Mucosa of descending colon (tissue), 3 donors: ENCODE results near the gene ACTN3. TPM values are rescaled to one million over a fixed set of nuclear protein-coding genes. Genes with fewer than 3 reads are reported as not detected.

Experiments used
- ATAC-seq: fragments of 200-7000 bp; cut with Tn5 transposase; one replicate; pipeline ENCODE4 v1.9.1; 2020; ENCODE audit warnings: mild to moderate bottlenecking, moderate library complexity
- DNase-seq, 3 donors: peaks; one replicate each; pipeline ENCODE4 v3.0.0-alpha.2; 2020
- H3K36me3 ChIP-seq: fragments of 200-600 bp; one replicate; pipeline ENCODE4 v1.8.0; 2021; ENCODE audit warnings: low read depth, mild to moderate bottlenecking
- H3K4me1 ChIP-seq: fragments of 200-600 bp; one replicate; pipeline ENCODE4 v1.8.0; 2021; ENCODE audit warnings: low read depth, mild to moderate bottlenecking
- H3K4me3 ChIP-seq: fragments of 200-600 bp; one replicate; pipeline ENCODE4 v1.8.0; 2021; ENCODE audit warnings: mild to moderate bottlenecking
- H3K9me3 ChIP-seq: fragments of 200-600 bp; one replicate; pipeline ENCODE4 v1.8.0; 2021; ENCODE audit warnings: mild to moderate bottlenecking
- intact Hi-C, 2 donors: fragments of 100-400 bp; cut with DNase I in 1 of 2; cut with micrococcal nuclease in 1 of 2; formaldehyde crosslinking; loops; one replicate each; pipeline versions ENCODE4 v1.11.0 to v1.11.1; 2022; cut with DNase I, micrococcal nuclease
- total RNA-seq, 3 donors: library from RNA; stranded (reverse); fragmentation: NEBNext Ultra II Directional in 2 of 3; extraction: Animal tissue kit (Norgen Biotek cat#: 25700) in 2 of 3; gene quantifications; one replicate each; pipeline versions ENCODE4 v1.2.1 to v1.2.4, GENCODE V29; 2021 to 2023
- TF ChIP-seq, protein P1 (sequence below): fragments of 200-600 bp; IDR thresholded peaks from one replicate; pipeline ENCODE4 v1.8.0; 2022; ENCODE audit warnings: antibody characterized with exemption, mild to moderate bottlenecking
- donor health status: DM: no; HTN: no; CAD: no; lungs with moderate emphysema.
- donor health status: DM: no; HTN: no; CAD: no.
- donor health status: DM: no; HTN: yes; CAD: no.

ACTN3 gene
- total RNA-seq, 3 donors from 2014 or later, result 0.09 TPM; not detected in 2

DNA sequence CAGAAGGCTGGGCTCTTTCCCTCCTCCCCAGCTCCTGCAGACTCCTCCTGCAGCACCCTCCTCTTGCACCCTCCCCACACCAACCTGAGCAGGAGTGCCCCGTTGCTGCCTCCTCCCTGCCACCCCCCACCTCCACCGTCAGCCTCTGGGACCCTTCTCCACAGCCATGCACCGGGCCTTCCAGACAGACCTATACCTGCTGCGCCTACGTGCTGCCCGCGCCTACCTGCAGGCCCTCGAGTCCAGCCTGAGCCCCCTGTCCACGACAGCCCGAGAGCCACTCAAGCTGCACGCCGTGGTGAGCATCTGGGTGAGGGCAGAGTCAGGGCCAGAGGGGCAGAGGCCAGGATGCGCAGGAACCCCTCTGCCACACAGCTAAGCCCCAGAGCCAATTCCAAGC, 17.0 kb upstream of the ACTN3 start:
- TF ChIP-seq, protein P1, sequence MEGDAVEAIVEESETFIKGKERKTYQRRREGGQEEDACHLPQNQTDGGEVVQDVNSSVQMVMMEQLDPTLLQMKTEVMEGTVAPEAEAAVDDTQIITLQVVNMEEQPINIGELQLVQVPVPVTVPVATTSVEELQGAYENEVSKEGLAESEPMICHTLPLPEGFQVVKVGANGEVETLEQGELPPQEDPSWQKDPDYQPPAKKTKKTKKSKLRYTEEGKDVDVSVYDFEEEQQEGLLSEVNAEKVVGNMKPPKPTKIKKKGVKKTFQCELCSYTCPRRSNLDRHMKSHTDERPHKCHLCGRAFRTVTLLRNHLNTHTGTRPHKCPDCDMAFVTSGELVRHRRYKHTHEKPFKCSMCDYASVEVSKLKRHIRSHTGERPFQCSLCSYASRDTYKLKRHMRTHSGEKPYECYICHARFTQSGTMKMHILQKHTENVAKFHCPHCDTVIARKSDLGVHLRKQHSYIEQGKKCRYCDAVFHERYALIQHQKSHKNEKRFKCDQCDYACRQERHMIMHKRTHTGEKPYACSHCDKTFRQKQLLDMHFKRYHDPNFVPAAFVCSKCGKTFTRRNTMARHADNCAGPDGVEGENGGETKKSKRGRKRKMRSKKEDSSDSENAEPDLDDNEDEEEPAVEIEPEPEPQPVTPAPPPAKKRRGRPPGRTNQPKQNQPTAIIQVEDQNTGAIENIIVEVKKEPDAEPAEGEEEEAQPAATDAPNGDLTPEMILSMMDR, result no peak
- H3K4me1 ChIP-seq, result no peaks in the 10 kb centered on the region
- H3K9me3 ChIP-seq, result no peaks in the 10 kb centered on the region
- DNase-seq, result peak in 1 of 3 donors; percentile 40
- H3K4me3 ChIP-seq, result no peak overlapping the region
- intact Hi-C loops, result no loop called here
- peak; percentile 19 for ATAC-seq
- no peaks in the 10 kb centered on the region for H3K36me3 ChIP-seq

GRCh38 chr11:66530927-66531709, 15.6 kb upstream of the ACTN3 start:
- no peaks in the 10 kb centered on the region for H3K9me3 ChIP-seq
- peak; percentile 10 for ATAC-seq
- intact Hi-C loops, result no loop called here
- H3K36me3 ChIP-seq, result no peaks in the 10 kb centered on the region
- TF ChIP-seq, protein P1, result no peak
- no peak overlapping the region for H3K4me3 ChIP-seq
- H3K4me1 ChIP-seq, result no peaks in the 10 kb centered on the region
- no peak for DNase-seq

GRCh38 chr11:66531841-66532240, 14.9 kb upstream of the ACTN3 start:
- DNase-seq, result no peak
- H3K4me1 ChIP-seq, result no peaks in the 10 kb centered on the region
- no peak overlapping the region for H3K4me3 ChIP-seq
- H3K9me3 ChIP-seq, result no peaks in the 10 kb centered on the region
- TF ChIP-seq, protein P1, result no peak
- H3K36me3 ChIP-seq, result no peaks in the 10 kb centered on the region
- ATAC-seq, result no peak
- intact Hi-C loops, result no loop called here

GRCh38 chr11:66532784-66533183, 13.9 kb upstream of the ACTN3 start:
- no peaks in the 10 kb centered on the region for H3K4me1 ChIP-seq
- no peak overlapping the region for H3K4me3 ChIP-seq
- TF ChIP-seq, protein P1, result no peak
- no peaks in the 10 kb centered on the region for H3K36me3 ChIP-seq
- H3K9me3 ChIP-seq, result no peaks in the 10 kb centered on the region
- intact Hi-C loops, result no loop called here
- no peak for DNase-seq
- ATAC-seq, result no peak

DNA sequence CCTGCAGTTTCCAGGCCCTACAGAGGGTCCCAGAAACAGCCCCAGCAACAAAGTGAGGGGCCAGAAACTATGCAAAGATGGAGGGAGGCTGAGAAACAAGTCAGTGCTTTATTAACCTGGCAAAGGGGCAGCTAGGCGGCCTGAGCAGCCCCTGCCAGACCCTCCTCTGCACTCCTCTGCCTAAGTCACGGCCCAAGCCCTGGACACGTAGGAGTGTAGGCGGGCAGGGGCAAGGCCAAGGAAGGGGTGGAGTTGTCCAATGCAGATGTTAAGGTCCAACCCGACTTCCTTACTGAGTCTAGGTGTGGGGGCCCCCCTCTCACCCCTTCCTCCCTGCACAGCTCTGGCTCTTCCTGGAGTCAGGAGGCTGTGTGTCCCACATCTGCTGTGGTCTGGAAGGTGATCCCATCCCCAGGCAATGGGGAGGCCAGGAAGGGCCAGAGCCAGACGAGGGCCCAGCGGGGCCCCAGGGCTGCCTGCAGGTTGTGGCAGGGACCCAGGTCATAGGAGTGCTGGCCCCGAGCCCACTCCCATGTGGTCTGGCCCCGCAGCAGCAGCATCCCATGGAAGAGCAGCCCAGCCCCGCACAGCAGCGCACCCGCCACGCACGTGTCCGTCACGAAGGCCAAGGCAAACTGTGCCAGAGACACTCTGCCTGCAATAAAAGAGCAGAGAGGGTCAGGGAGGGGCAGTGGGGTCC, 7.4 kb upstream of the ACTN3 start:
- DNase-seq (no peak), ATAC-seq (no peak)
- Histone ChIP-seq H3K9me3 (no peaks in the 10 kb centered on the region), H3K4me3 (no peak overlapping the region), H3K4me1 (peaks cover 7% of the 10 kb centered on the region), H3K36me3 (no peaks in the 10 kb centered on the region)
- TF ChIP-seq, protein P1, result no peak
- intact Hi-C loops, result no loop called here
